SK-MEL-5 (cell line): ENCODE data around the gene NPTXR. TPM values are rescaled to one million over a fixed set of nuclear protein-coding genes. Genes with fewer than 3 reads are reported as not detected.
"Not testable (repeated sequence)": the region's sequence is repeated elsewhere in the genome, so short reads cannot be mapped to it uniquely, and the experiment has no call there.

ENCODE experiments used
- DNase-seq: peaks from one replicate; pipeline ENCODE4 v3.0.0-alpha.2; 2016; ENCODE audit warnings: low read depth, low spot score
- in situ Hi-C: cut with HindIII; loops from 2 replicates; pipeline ENCODE4 v1.10.0; 2016; ENCODE audit warnings: low sequenced_read_pairs, high pct_unique_total_duplicates, low pct_unique_long_range_greater_than_20kb
- total RNA-seq: library from RNA; depleted of rRNA; stranded (reverse); fragments of >200 nt; shearing (Covaris generic); gene quantifications from 2 replicates; pipeline ENCODE4 v1.2.3, GENCODE V29; 2014

The NPTXR gene
- total RNA-seq, 1 experiment from 2014 or later = 2.0 TPM

DNA sequence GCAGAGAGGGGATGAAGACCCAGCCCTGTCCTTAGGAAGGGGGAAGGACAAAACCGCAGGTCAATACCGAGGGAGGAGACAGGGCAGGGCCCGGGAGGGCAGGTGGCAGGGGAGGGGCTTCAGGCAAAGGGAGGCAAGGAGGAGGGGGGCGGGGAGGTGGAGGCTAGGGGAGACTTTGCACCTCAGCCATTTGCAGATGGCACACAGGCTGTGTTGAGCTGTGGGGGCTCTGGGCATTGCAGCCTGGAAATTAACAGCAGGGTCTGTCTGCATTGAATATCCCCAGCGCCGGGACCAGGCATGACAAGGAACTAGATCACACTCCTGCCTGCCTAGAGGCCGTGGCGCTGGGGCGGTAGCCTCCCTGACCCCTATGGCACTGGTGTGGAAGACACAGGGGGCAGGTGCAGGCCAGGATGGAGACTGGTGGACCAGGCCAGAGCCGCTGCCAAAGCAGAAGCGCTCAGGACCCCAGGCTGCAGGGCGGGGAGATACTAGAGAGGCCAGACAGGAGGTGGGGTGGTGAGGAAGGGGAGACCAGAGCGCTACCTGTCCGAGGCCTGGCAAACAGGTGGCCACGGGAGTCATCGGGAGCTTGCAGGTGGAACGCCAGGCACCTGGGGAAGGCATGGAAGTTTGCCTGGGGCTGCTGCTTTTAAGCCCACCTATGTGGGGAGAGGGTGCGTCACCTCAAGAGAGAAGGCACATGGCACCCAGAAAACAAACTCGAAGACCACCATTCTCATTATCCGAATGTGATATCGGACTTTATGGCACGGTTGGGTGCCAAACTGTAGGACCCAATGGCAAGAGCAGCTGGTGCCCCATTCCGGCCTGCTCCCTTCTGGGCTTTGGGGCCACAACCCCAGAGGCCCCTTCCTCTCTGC, 16.7 kb upstream of the NPTXR start:
- DNase-seq = no peak
- in situ Hi-C loops = no loop called here

DNA sequence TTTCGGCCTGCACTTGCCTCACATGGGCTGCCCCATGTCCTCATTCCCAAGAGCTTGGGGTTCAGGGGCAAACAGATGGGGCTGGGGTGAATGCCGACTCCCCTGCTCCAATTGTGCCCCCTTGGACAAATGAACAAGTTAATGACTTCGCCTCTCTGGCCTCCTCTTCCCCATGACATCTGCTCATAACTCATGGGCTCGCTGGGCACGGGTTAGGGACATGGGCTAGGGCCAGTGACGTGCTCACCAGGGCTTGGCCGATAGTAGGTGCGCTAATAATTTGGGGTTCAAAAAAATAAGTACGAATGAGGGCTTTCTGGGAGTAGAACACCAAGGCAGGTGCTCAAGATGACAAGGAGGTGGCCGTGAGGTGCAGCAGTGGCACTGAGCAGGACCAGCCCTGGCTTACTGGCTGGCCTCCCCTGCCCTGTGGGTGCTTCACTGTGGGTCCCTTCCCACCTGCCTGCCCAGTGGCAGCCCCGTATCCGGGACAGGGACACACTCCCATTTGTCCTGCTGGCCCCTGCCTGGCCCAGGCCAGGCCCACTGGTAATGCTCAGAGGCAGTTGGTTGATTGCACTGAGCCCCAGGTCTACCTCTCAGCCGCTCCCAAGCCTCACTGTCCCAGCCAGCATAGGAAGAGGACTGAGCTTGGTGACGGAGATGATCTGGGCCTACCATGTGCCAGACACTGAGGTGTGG, 15.9 kb upstream of the NPTXR start:
- in situ Hi-C loops = no loop called here
- no peak for DNase-seq

DNA sequence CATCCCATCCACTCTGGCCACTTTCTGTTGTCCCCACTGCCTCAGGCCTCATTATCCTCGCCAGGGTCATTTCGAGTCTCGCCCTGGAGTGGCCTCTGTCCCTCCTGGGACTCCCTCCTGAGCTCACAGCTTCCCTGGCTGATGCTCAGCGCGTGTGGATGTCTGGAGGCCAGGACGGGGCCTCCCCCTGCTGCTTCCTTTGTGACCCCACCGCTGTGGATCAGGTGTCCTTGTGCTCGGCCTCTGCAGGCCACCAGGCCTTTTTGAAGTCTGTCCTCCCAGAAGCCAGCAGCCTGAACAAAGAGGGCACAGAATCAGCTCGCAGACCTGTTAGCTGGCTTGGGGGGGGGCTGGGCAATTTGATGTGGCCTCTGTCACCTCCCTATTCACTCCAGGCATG, 14.7 kb upstream of the NPTXR start:
- no peak for DNase-seq
- in situ Hi-C loops = no loop called here

DNA sequence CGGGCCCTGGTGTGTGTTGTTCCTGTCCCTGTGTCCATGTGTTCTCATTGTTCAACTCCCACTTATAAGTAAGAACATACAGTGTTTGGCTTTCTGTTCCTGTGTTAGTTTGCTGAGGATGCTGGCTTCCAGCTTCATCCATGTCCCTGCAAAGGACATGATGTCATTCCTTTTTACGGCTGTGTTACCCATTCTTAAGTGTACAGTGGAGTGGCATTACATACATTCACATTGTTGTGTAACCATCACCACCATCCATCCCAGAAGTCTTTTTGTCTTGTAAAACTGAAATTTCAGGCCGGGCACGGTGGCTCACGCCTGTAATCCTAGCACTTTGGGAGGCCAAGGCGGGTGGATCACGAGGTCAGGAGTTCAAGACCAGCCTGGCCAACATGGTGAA, 10.6 kb upstream of the NPTXR start:
- DNase-seq, in situ Hi-C loops: not testable (repeated sequence)

DNA sequence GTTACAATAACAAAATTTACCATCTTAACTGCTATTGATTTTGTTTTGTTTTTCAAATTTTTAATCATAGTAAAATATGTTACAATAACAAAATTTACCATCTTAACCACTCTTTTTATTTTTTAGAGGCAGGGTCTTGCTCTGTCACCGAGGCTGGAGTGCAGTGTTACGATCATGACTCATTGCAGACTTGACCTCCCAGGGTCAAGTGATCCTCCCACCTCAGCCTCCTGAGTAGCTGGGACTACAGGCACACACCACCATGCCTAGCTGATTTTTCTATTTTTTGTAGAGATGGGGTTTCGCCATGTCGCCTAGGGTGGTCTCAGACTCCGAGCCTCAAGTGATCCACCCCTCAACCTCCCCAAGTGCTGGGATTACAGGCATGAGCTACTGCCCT, 10.1 kb upstream of the NPTXR start:
- in situ Hi-C loops, DNase-seq: not testable (repeated sequence)

DNA sequence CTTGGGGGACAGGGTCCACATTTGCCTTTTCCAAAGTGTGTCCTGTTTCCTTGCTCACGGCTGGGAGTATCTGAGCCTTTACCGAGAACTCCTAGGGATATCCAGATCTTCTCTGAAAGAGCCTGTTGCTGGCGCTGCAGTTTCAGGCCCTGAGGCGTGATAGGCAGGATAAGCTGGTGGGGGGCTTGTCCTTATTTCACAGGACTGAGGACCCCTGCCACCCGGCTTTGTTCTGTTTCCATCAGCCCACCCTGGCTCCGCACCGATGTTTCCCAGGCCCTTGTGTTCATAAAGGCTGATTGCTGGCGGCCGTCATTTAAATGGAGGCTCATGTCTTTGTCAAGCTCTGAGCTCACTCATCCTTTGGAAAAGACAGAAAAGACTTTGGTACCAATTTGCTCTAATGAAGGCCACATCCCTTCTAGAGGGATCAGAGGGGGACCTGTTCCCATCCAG, 9.4 kb upstream of the NPTXR start:
- no peak for DNase-seq
- in situ Hi-C loops = no loop called here

DNA sequence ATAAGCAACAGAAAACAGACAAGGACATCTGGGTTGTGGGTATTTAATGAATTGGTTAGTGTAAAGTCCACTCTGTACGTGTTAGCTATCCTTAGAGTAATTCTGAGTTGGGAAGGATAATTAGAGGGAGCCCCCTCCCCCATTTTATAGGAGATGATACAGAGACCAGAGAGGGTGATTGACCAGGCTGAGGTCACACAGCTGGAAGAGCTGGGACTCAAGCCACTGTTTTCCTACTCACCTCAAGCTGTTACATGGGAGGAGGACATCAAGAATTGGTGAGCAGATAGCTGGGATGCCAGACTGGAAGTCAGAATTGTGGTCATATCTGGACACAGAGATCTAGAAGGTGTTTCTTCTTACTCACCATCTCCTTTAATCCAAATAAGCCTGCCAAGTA, 8.7 kb upstream of the NPTXR start:
- no peak for DNase-seq
- in situ Hi-C loops = no loop called here

DNA sequence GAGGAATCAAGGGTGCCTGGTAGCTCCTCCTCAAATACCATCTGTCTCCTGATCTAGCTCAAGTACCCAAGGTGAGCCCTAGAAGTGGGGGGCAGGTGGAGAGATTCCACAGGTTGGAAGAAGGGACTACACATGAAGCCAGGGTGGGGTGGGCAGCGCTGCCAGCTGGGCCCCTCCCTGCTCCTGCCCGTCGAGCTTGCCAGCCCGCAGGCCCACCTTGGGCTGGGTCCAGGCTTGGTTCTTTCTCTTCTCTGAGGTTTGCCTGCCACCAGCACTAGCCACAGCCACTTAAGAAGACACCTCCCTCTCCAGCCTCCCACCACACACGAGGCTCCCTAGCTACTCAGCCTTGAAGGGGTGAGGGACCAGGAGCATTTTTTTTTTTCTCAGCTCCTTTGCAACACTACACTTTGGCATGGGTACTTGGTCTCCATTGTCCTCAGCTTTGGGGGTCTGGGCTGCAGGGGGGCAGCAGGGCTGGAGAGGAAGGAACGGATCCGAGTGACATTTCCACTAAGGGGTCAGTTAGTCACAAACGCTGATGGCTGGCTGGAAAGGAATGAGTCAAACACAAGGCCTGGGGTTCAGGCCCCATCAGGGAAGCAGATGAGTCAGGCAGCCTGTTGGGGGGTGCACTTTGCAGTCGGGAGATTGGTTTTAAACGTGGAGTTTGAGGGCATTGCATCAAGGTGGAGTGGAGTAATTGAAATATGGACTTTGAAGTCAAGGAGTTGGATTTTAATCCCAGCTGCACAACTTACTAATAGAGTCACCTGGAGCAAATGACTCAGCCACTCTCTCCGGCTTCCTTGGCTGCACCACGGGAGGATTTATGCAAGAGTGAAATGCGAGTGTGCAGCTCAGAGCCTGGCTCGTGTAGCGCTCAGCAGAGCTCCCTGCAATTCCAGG, 7.4 kb upstream of the NPTXR start:
- in situ Hi-C loops = no loop called here
- no peak for DNase-seq

DNA sequence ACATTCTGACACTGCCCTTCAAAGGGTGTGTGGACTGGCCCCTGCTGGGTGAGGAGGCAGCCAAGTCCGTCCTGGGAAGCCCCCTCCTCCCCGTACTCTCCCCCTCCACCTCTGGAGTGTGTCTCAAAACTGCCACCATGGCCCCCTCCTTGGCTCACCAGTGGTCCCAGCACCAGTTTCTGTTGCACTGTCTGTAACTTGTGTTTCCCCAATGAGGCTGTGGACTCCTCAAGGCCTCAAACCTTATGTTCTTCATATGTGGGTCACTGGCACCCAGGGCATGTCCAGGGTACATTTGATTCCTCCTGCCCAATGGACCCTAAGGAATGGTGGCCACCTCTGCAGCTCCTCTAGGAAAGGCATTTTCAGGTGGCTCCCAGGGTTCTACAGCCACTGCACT, 6.6 kb upstream of the NPTXR start:
- DNase-seq = no peak
- in situ Hi-C loops = no loop called here

DNA sequence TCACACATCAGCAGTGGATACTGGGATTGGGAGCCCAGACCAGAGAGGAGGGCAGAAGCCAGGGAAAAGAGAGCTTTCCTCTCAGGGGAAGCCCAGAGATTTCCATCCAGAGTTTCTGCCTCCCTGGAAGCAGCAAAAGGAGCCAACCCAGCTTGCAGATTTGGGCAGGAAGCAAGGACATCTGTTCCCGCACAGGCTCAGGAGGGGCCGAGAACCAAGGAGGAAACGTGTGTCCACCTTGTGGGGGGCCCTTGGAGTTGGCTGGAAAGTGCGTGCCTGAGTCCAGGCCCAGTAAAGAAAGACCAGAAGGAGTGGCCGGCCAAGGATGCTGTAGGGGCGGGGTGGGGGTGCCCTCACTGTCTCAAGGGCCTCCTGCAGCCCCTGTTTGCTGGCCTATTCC, 6.0 kb upstream of the NPTXR start:
- in situ Hi-C loops = no loop called here
- DNase-seq = no peak

DNA sequence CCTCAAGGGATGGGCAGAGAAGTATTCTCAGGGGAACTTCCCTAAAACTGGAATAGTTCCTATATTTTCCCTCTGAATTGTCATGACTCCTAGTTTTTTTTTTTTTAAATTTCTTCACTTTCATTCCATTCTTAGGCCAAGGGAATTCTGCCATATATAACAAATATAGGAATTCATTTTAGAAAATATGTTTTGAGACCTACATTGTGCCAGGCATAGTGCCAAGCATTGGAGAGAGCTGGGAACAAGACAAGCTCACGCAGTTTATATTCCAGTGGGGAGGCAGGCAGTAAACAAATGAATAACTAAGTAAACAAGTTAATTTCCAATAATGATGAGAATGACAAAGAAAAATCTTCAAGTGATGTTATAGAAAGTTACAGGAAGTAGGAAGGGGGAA, 2.6 kb upstream of the NPTXR start:
- in situ Hi-C loops = no loop called here
- DNase-seq = no peak

DNA sequence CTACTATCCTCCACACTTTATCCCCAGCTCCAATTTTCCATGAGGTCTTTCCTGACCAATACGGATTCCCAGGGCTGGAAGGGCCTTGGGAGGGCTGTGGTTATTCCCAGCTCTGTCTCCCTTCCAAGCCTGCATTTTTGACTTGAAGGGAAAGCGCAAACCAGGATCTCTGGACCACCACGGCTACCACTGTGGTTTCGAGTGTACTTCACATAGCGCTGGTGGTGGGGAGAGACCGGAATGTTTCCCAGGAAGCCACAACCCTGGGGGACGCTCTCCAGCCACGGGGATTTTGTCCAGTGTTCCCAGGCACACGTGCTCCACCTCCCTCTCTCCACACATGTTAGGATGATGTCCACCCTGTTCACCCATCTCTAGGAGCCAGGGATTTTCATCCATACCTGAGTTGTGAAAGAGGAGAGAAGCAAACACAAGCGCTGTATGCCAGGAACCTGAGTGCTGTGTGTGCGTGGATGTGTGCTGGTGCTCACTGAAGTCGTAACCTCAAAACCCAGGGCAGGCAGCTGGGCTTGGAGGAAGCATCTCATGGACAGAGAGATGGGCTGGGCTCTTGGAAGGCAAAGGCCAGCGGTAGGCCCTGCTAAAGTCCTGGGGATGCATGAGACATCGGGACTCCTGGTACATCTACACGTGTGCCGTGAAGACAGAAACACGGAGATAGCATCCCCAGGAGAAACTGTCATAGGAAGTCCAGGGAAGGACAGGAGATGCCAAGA, 1.3 kb upstream of the NPTXR start:
- in situ Hi-C loops = no loop called here
- DNase-seq = no peak

DNA sequence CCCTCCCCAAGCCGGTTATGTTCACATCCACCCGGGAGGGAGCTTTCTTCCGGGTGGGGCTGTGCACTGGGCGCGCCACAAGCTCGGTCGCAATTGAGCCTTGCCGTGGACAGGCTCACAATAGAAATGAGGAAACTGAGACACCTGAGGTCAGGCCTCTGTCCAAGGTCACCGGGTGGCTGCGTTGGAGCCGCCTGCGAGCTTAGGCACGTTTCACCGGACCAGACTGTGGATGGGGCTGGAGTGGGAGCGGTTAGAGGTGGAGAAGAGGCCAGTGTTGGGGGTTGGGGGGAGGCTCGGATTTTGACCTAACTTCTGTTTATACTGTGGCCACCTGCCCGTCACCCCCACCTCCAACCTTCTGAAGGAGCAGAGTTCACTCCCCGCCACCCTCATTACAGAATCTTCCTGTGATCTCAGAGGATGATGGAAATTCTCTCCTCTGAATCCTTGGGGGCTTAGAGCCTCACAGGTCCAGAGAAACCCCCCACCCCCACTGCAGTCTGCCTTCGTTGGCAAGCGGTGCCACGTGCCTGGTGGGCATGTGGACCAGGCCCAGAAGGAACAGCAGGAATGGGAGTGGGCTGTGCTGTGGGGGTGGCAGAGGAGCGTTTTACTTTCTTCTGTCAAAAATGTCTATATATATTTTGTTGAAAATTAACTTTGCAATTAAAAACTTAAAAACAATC, 631 bp upstream of the NPTXR start:
- in situ Hi-C loops = no loop called here
- DNase-seq = no peak

DNA sequence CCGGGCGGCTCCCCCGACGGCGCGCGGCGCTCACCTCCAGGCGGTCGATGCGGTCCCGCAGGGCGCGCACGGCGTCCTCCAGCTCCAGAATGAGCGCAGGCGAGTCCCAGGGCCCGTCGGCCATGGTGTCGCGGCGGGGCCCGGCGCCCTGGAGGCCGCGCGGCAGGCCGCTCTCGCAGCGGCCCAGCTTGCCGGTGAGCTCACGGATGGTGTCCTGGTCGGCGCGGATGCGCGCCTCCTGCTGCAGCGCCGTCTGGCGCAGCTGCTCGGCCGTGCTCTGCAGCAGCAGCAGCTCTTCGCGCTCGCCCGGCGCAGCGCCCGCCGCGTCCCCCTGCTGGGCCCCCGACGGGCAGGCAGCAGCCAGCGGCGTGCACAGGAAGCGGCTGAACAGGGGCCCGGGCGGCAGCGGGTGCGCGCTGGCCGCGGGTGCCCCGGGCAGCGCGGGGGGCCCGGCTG, 599 bp downstream of the NPTXR start:
- DNase-seq = peak; percentile 59

DNA sequence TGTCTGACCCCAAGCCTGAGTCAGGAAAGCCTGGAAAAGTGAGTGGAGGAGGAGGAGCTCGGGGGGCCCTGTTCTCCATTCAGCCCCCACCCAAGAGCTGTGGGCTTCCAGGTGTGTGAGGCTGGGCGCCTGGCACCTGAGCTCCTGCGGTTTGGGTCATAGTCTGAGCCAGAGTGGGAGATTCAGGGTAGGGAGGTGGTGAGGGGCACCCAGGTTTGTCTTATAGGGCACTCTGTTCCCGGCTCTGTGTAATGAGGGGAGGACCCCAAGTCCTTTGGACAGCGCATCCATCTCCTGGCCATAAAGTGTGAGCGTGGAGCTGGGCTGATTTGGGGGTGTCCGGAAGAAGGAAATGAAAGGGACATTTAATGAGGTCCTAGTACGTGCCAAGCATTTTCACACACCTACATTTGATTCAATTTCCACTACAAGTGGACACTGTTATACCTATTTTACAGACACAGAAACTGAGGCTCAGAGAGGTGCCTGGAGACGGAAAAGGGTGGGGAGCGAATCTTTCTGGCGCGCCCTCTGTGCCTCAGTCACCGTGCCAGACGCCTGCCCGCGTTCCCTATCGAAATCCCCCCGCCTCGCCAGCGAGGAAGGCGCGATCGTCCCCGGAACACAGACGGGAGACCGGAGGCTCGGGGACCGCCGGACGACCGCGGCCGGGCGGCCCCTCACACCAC, 1.2 kb downstream of the NPTXR start:
- no peak for DNase-seq
- in situ Hi-C loops = no loop called here

More for the DNA sequence above, 599 bp downstream of the NPTXR start:
- in situ Hi-C loops = no loop called here

DNA sequence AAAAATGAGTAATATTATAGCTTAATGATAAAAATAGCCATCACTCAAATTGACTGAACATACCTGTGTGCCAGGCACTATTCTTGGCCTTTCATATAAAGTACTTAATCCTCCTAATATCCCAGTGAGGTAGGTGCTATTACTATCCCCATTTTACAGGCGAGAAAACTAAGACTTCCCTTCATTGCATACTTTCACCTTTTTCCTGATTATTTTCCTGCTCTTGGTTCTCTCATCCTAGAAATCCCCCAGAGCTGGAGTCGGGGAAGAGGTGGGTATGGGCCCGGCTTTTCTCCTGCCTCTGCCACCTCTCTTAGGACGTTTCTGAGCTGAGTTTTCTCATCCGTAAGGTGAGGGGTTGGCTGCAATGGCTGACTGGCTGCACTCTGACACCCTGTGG, 2.2 kb downstream of the NPTXR start:
- no peak for DNase-seq
- in situ Hi-C loops = no loop called here
